SU-DHL-6 (cell line): ENCODE results near the gene TBC1D10B.

ENCODE experiments used
- H2AFZ ChIP-seq: fragments of 200-600 bp; sonication (generic); 2 replicates; pipeline ENCODE4 v1.6.1; 2014; ENCODE audit warnings: low read depth, mild to moderate bottlenecking, moderate library complexity, mixed read lengths, antibody characterized with exemption, low read length; ENCODE audit not compliant: severe bottlenecking
- H3F3A ChIP-seq: fragments of 200-600 bp; shearing (Covaris generic); 2 replicates; pipeline ENCODE4 v1.6.0; 2016; ENCODE audit warnings: antibody characterized with exemption, mild to moderate bottlenecking; ENCODE audit not compliant: insufficient read depth
- H3K27ac ChIP-seq: fragments of 200-600 bp; sonication (generic); 2 replicates; pipeline ENCODE4 v1.5.1; 2016; ENCODE audit warnings: low read depth, mild to moderate bottlenecking, low read length, moderate library complexity, mixed read lengths
- H3K27me3 ChIP-seq: fragments of 200-600 bp; sonication (generic), shearing (Covaris generic); 2 replicates; pipeline ENCODE4 v1.6.0; 2014; ENCODE audit warnings: mild to moderate bottlenecking, low read length
- H3K36me3 ChIP-seq: fragments of 200-600 bp; sonication (generic); 2 replicates; pipeline ENCODE4 v1.6.1; 2014; ENCODE audit warnings: mild to moderate bottlenecking, low read length, mixed read lengths
- H3K4me2 ChIP-seq: fragments of 300-600, 200-600 bp; shearing (Covaris generic), sonication (generic); 2 replicates; pipeline ENCODE4 v1.6.0; 2014; ENCODE audit warnings: low read length, low read depth, mild to moderate bottlenecking; ENCODE audit not compliant: poor library complexity, severe bottlenecking
- H3K4me3 ChIP-seq: fragments of 200-600 bp; sonication (generic); 2 replicates; pipeline ENCODE4 v1.5.1; 2014; ENCODE audit warnings: antibody characterized with exemption, low read length, mild to moderate bottlenecking, mixed read lengths; ENCODE audit not compliant: insufficient read depth, poor library complexity, severe bottlenecking
- H3K79me2 ChIP-seq: fragments of 200-600 bp; sonication (generic); 2 replicates; pipeline ENCODE4 v1.6.1; 2014; ENCODE audit warnings: mild to moderate bottlenecking, low read length, moderate library complexity; ENCODE audit not compliant: insufficient read depth
- H3K9ac ChIP-seq: fragments of 200-600 bp; sonication (generic); 2 replicates; pipeline ENCODE4 v1.7.0; 2014; ENCODE audit warnings: mild to moderate bottlenecking, low read length
- H3K9me2 ChIP-seq: fragments of 200-600 bp; sonication (generic); replicated peaks from 2 replicates; pipeline ENCODE4 v1.6.1; 2014; ENCODE audit warnings: low read length; ENCODE audit not compliant: insufficient read depth
- H3K9me3 ChIP-seq: fragments of 200-600 bp; sonication (generic); 2 replicates; pipeline ENCODE4 v1.6.1; 2014; ENCODE audit warnings: low read length, mixed read lengths; ENCODE audit not compliant: insufficient read depth
- H4K20me1 ChIP-seq: fragments of 200-600 bp; sonication (generic); 2 replicates; pipeline ENCODE4 v1.6.1; 2014; ENCODE audit warnings: low read depth, mild to moderate bottlenecking, antibody characterized with exemption, low read length, moderate library complexity, mixed read lengths
- EZH2phosphoT487 ChIP-seq: fragments of 200-600 bp; sonication (generic), shearing (Covaris generic); conservative IDR thresholded peaks from 2 replicates; pipeline ENCODE4 v1.6.1; 2018; ENCODE audit warnings: mild to moderate bottlenecking, antibody characterized with exemption, low read length, moderate library complexity, mixed read lengths
- TF ChIP-seq, protein P1 (sequence below): fragments of 200-600 bp; sonication (generic); IDR thresholded peaks from one replicate; pipeline ENCODE4 v1.5.1; 2017; ENCODE audit warnings: antibody characterized with exemption, mild to moderate bottlenecking, low read length, moderate library complexity; ENCODE audit not compliant: insufficient read depth, poor library complexity, severe bottlenecking

TBC1D10B gene

DNA sequence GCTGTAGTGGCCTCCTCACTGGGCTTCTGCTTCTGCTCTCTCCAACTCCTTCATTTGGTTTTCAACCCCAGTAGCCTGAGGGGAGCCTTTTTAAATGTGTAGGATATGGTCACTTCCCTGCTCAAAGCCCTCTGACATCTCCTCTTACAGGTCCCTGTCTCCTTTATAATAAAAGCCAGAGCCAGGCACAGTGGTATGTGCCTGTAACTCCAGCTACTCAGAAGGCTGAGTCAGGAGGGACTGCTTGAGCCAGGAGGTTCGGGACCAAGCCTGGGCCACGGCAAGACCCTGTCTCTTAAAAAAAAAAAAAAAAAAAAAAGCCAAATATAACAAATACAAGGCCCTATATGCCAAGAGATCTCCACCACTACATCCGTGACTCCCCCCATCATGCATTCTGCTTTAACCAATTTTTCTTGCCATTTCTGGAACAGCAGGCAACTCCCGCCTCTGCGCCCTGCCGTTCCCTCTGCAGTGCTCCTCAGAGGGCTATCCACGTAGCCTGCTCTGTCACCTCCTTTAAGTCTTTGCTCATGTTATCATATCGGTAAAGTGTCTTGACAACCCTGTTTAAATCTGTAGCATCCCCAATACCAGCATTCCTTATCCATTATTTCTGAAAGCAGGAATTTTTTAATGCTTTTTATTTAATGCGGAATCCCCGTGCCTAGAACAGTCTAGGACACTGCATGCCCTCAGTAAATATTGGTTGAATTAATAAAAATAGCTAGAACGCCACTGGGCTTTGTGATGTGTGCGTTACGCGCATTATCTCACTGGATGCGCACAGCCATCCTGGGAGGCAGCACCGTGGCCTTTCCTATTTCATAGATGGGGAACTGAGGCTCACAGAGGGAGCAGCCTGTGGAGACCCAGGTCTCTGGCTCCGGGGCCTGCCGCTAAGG, 46.6 kb upstream of the TBC1D10B start:
- no peaks in the 10 kb centered on the region for H3K9me2 ChIP-seq
- 0 out of 2 replicates have a peak, but pooled peaks cover 4% of the 10 kb centered on the region for H3K79me2 ChIP-seq
- no peaks in the 10 kb centered on the region for H4K20me1 ChIP-seq
- peak overlapping the region; percentile 29 for H2AFZ ChIP-seq
- no peaks in the 10 kb centered on the region for H3K27me3 ChIP-seq
- peak overlapping the region; percentile 66 for H3K9ac ChIP-seq
- no peaks in the 10 kb centered on the region for H3K9me3 ChIP-seq
- peak overlapping the region; percentile 61 for H3K4me2 ChIP-seq
- peaks cover 3% of the 10 kb centered on the region; the same call in 1 of the 2 replicates for H3K36me3 ChIP-seq
- H3F3A ChIP-seq: peaks cover 38% of the 10 kb centered on the region
- TF ChIP-seq, protein P1, sequence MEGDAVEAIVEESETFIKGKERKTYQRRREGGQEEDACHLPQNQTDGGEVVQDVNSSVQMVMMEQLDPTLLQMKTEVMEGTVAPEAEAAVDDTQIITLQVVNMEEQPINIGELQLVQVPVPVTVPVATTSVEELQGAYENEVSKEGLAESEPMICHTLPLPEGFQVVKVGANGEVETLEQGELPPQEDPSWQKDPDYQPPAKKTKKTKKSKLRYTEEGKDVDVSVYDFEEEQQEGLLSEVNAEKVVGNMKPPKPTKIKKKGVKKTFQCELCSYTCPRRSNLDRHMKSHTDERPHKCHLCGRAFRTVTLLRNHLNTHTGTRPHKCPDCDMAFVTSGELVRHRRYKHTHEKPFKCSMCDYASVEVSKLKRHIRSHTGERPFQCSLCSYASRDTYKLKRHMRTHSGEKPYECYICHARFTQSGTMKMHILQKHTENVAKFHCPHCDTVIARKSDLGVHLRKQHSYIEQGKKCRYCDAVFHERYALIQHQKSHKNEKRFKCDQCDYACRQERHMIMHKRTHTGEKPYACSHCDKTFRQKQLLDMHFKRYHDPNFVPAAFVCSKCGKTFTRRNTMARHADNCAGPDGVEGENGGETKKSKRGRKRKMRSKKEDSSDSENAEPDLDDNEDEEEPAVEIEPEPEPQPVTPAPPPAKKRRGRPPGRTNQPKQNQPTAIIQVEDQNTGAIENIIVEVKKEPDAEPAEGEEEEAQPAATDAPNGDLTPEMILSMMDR: no peak
- no peak for TF ChIP-seq EZH2phosphoT487
- H3K27ac ChIP-seq: peak overlapping the region; percentile 66
- H3K4me3 ChIP-seq: peak overlapping the region; percentile 44

- TF ChIP-seq EZH2phosphoT487: no peak
- TF ChIP-seq, protein P1: no peak
- peak overlapping the region; percentile 16; the same call in 1 of the 2 replicates for H3K27ac ChIP-seq
- peaks cover 38% of the 10 kb centered on the region for H3F3A ChIP-seq
- H2AFZ ChIP-seq: no peak overlapping the region
- no peaks in the 10 kb centered on the region for H3K9me3 ChIP-seq
- no peak overlapping the region for H3K4me3 ChIP-seq
- no peak overlapping the region for H3K9ac ChIP-seq
- peaks cover 3% of the 10 kb centered on the region; the same call in 1 of the 2 replicates for H3K36me3 ChIP-seq
- no peak overlapping the region for H3K4me2 ChIP-seq
- no peaks in the 10 kb centered on the region for H4K20me1 ChIP-seq
- H3K9me2 ChIP-seq: no peaks in the 10 kb centered on the region
- H3K27me3 ChIP-seq: no peaks in the 10 kb centered on the region
- H3K79me2 ChIP-seq: 0 out of 2 replicates have a peak, but pooled peaks cover 4% of the 10 kb centered on the region
Observed at GRCh38 chr16:30416047-30416603, 45.8 kb upstream of the TBC1D10B start.

DNA sequence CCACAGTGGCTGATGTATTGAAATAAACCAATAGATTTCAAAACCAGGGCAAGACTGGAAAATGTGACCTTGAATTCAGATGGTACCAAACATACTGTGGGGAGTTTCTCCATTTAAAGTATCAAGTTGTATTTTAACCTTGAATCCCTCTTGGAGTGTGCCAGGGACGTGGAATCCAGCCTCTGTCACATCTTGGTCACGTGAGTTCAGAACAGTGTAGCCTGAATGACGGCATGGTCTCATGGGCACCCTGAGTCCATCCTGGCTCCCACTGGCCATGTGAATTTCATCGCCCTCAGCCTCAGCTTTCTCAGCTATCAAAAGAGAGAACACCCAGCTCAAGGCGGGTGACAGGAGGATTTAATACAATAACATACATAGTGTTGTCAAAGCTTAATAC, 43.9 kb upstream of the TBC1D10B start:
- no peaks in the 10 kb centered on the region for H3K9me3 ChIP-seq
- H3K9me2 ChIP-seq: no peaks in the 10 kb centered on the region
- H2AFZ ChIP-seq: no peak overlapping the region
- H3K4me3 ChIP-seq: no peak overlapping the region
- no peak for TF ChIP-seq EZH2phosphoT487
- TF ChIP-seq, protein P1: no peak
- H3K36me3 ChIP-seq: peaks cover 3% of the 10 kb centered on the region; the same call in 1 of the 2 replicates
- no peaks in the 10 kb centered on the region for H4K20me1 ChIP-seq
- H3K9ac ChIP-seq: no peak overlapping the region
- 0 out of 2 replicates have a peak, but pooled peaks cover 4% of the 10 kb centered on the region for H3K79me2 ChIP-seq
- H3F3A ChIP-seq: peaks cover 30% of the 10 kb centered on the region
- no peaks in the 10 kb centered on the region for H3K27me3 ChIP-seq
- no peak overlapping the region for H3K4me2 ChIP-seq
- no peak overlapping the region for H3K27ac ChIP-seq
